ENCODE results near the gene APOO.

The APOO gene

GRCh38 chrX:23822397-23822796 is 85.3 kb downstream of the APOO start:
- Mint-ChIP-seq H3K27me3 (no peaks in the 10 kb centered on the region), H3K27ac (no peak overlapping the region), H3K36me3 (no peaks in the 10 kb centered on the region), H3K4me3 (no peak overlapping the region), H3K4me1 (no peaks in the 10 kb centered on the region), H3K9me3 (no peaks in the 10 kb centered on the region)

GRCh38 chrX:23821847-23822246 is 85.9 kb downstream of the APOO start:
- H3K4me3 Mint-ChIP-seq, result no peak overlapping the region
- no peaks in the 10 kb centered on the region for H3K9me3 Mint-ChIP-seq
- H3K27ac Mint-ChIP-seq, result no peak overlapping the region
- no peaks in the 10 kb centered on the region for H3K36me3 Mint-ChIP-seq
- H3K27me3 Mint-ChIP-seq, result no peaks in the 10 kb centered on the region
- H3K4me1 Mint-ChIP-seq, result no peaks in the 10 kb centered on the region

GRCh38 chrX:23820235-23820782 is 87.4 kb downstream of the APOO start:
- Mint-ChIP-seq H3K9me3 (no peaks in the 10 kb centered on the region), H3K4me3 (no peak overlapping the region), H3K36me3 (no peaks in the 10 kb centered on the region), H3K27me3 (no peaks in the 10 kb centered on the region), H3K4me1 (no peaks in the 10 kb centered on the region), H3K27ac (no peak overlapping the region)

- Mint-ChIP-seq H3K4me1 (no peaks in the 10 kb centered on the region), H3K36me3 (no peaks in the 10 kb centered on the region), H3K4me3 (no peak overlapping the region), H3K27me3 (no peaks in the 10 kb centered on the region), H3K27ac (no peak overlapping the region), H3K9me3 (no peaks in the 10 kb centered on the region)
Measured at GRCh38 chrX:23819385-23820234, 88.1 kb downstream of the APOO start.

GRCh38 chrX:23817979-23818336 is 89.8 kb downstream of the APOO start:
- H3K36me3 Mint-ChIP-seq, result no peaks in the 10 kb centered on the region
- H3K27me3 Mint-ChIP-seq, result no peaks in the 10 kb centered on the region
- H3K4me3 Mint-ChIP-seq, result no peak overlapping the region
- no peaks in the 10 kb centered on the region for H3K9me3 Mint-ChIP-seq
- H3K27ac Mint-ChIP-seq, result no peak overlapping the region
- no peaks in the 10 kb centered on the region for H3K4me1 Mint-ChIP-seq

- H3K4me3 Mint-ChIP-seq, result no peak overlapping the region
Measured at GRCh38 chrX:23816179-23816578, 91.6 kb downstream of the APOO start.

GRCh38 chrX:23815376-23815775 is 92.4 kb downstream of the APOO start:
- Mint-ChIP-seq H3K27ac (no peak overlapping the region), H3K9me3 (no peaks in the 10 kb centered on the region), H3K4me1 (peaks cover 12% of the 10 kb centered on the region), H3K36me3 (no peaks in the 10 kb centered on the region), H3K27me3 (no peaks in the 10 kb centered on the region), H3K4me3 (no peak overlapping the region)

More at GRCh38 chrX:23816179-23816578, 91.6 kb downstream of the APOO start:
- Mint-ChIP-seq H3K27me3 (no peaks in the 10 kb centered on the region), H3K9me3 (no peaks in the 10 kb centered on the region), H3K36me3 (no peaks in the 10 kb centered on the region), H3K4me1 (peaks cover 5% of the 10 kb centered on the region), H3K27ac (no peak overlapping the region)

GRCh38 chrX:23813808-23814207 is 93.9 kb downstream of the APOO start:
- H3K27ac Mint-ChIP-seq, result no peak overlapping the region
- H3K4me1 Mint-ChIP-seq, result peaks cover 12% of the 10 kb centered on the region
- H3K4me3 Mint-ChIP-seq, result no peak overlapping the region
- no peaks in the 10 kb centered on the region for H3K9me3 Mint-ChIP-seq
- no peaks in the 10 kb centered on the region for H3K27me3 Mint-ChIP-seq
- no peaks in the 10 kb centered on the region for H3K36me3 Mint-ChIP-seq

- H3K27ac Mint-ChIP-seq, result no peak overlapping the region
- H3K27me3 Mint-ChIP-seq, result no peaks in the 10 kb centered on the region
- H3K4me1 Mint-ChIP-seq, result peaks cover 12% of the 10 kb centered on the region
- no peaks in the 10 kb centered on the region for H3K36me3 Mint-ChIP-seq
- H3K9me3 Mint-ChIP-seq, result no peaks in the 10 kb centered on the region
- no peak overlapping the region for H3K4me3 Mint-ChIP-seq
Measured at GRCh38 chrX:23811656-23812055, 96.1 kb downstream of the APOO start.

GRCh38 chrX:23811108-23811651 is 96.6 kb downstream of the APOO start:
- no peak overlapping the region for H3K4me3 Mint-ChIP-seq
- H3K27ac Mint-ChIP-seq, result no peak overlapping the region
- no peaks in the 10 kb centered on the region for H3K9me3 Mint-ChIP-seq
- H3K27me3 Mint-ChIP-seq, result no peaks in the 10 kb centered on the region
- H3K36me3 Mint-ChIP-seq, result no peaks in the 10 kb centered on the region
- H3K4me1 Mint-ChIP-seq, result peaks cover 12% of the 10 kb centered on the region

GRCh38 chrX:23810279-23810678 is 97.5 kb downstream of the APOO start:
- Mint-ChIP-seq H3K4me3 (no peak overlapping the region), H3K27ac (no peak overlapping the region), H3K4me1 (peaks cover 12% of the 10 kb centered on the region), H3K36me3 (no peaks in the 10 kb centered on the region), H3K27me3 (no peaks in the 10 kb centered on the region), H3K9me3 (no peaks in the 10 kb centered on the region)

GRCh38 chrX:23805389-23805788 is 102.3 kb downstream of the APOO start:
- H3K4me1 Mint-ChIP-seq, result peaks cover 4% of the 10 kb centered on the region
- H3K4me3 Mint-ChIP-seq, result no peak overlapping the region
- H3K27ac Mint-ChIP-seq, result no peak overlapping the region
- H3K27me3 Mint-ChIP-seq, result no peaks in the 10 kb centered on the region
- H3K36me3 Mint-ChIP-seq, result no peaks in the 10 kb centered on the region
- no peaks in the 10 kb centered on the region for H3K9me3 Mint-ChIP-seq

- Mint-ChIP-seq H3K4me3 (no peak overlapping the region), H3K9me3 (no peaks in the 10 kb centered on the region), H3K36me3 (no peaks in the 10 kb centered on the region), H3K4me1 (peaks cover 4% of the 10 kb centered on the region), H3K27me3 (no peaks in the 10 kb centered on the region), H3K27ac (no peak overlapping the region)
Measured at GRCh38 chrX:23804578-23804977, 103.2 kb downstream of the APOO start.

- Mint-ChIP-seq H3K4me3 (no peak overlapping the region), H3K27me3 (no peaks in the 10 kb centered on the region), H3K9me3 (no peaks in the 10 kb centered on the region), H3K36me3 (no peaks in the 10 kb centered on the region), H3K27ac (no peak overlapping the region), H3K4me1 (peaks cover 4% of the 10 kb centered on the region)
Measured at GRCh38 chrX:23803931-23804381, 103.8 kb downstream of the APOO start.

GRCh38 chrX:23802431-23802830 is 105.3 kb downstream of the APOO start:
- Mint-ChIP-seq H3K27ac (no peak overlapping the region), H3K4me3 (no peak overlapping the region), H3K9me3 (no peaks in the 10 kb centered on the region), H3K27me3 (no peaks in the 10 kb centered on the region), H3K36me3 (no peaks in the 10 kb centered on the region), H3K4me1 (peaks cover 4% of the 10 kb centered on the region)

GRCh38 chrX:23799469-23800065 is 108.2 kb downstream of the APOO start:
- Mint-ChIP-seq H3K9me3 (no peaks in the 10 kb centered on the region), H3K27me3 (no peaks in the 10 kb centered on the region), H3K36me3 (no peaks in the 10 kb centered on the region), H3K4me1 (peaks cover 4% of the 10 kb centered on the region), H3K27ac (no peak overlapping the region), H3K4me3 (no peak overlapping the region)
